8988T (cell line): ENCODE results near the gene CABP1.

ENCODE experiments used
- DNase-seq: peaks from one replicate; pipeline ENCODE4 v3.0.0; 2011

Gene CABP1

GRCh38 chr12:120640861-120641833, 721 bp downstream of the CABP1 start:
- peak; percentile 59 for DNase-seq

- DNase-seq = no peak
Observed at GRCh38 chr12:120642121-120642520, 1.7 kb downstream of the CABP1 start.

GRCh38 chr12:120642826-120643225, 2.4 kb downstream of the CABP1 start:
- no peak for DNase-seq

GRCh38 chr12:120643574-120643973, 3.1 kb downstream of the CABP1 start:
- DNase-seq = no peak

GRCh38 chr12:120646044-120646443, 5.6 kb downstream of the CABP1 start:
- DNase-seq = no peak

- no peak for DNase-seq
Observed at GRCh38 chr12:120647375-120647755, 6.9 kb downstream of the CABP1 start.

GRCh38 chr12:120649442-120650232, 9.2 kb downstream of the CABP1 start:
- no peak for DNase-seq

- no peak for DNase-seq
Observed at GRCh38 chr12:120650233-120650690, 9.8 kb downstream of the CABP1 start.

- no peak for DNase-seq
Observed at GRCh38 chr12:120651821-120652220, 11.4 kb downstream of the CABP1 start.

- no peak for DNase-seq
Observed at GRCh38 chr12:120652656-120653435, 12.4 kb downstream of the CABP1 start.

GRCh38 chr12:120653611-120654010, 13.2 kb downstream of the CABP1 start:
- DNase-seq = no peak

- DNase-seq = no peak
Observed at GRCh38 chr12:120654656-120655055, 14.2 kb downstream of the CABP1 start.

GRCh38 chr12:120656008-120656407, 15.6 kb downstream of the CABP1 start:
- DNase-seq = no peak

GRCh38 chr12:120658286-120659150, 18.1 kb downstream of the CABP1 start:
- DNase-seq = no peak

GRCh38 chr12:120659151-120659525, 18.7 kb downstream of the CABP1 start:
- DNase-seq = no peak

- DNase-seq = no peak
Observed at GRCh38 chr12:120661432-120661831, 21.0 kb downstream of the CABP1 start.

- no peak for DNase-seq
Observed at GRCh38 chr12:120662879-120663278, 22.5 kb downstream of the CABP1 start.

- no peak for DNase-seq
Observed at GRCh38 chr12:120663741-120664140, 23.3 kb downstream of the CABP1 start.

GRCh38 chr12:120666571-120667390, 26.4 kb downstream of the CABP1 start:
- DNase-seq = no peak

- no peak for DNase-seq
Observed at GRCh38 chr12:120668091-120668867, 27.9 kb downstream of the CABP1 start.
